DND-41 (cell line): ENCODE data around the gene PCGF5.
"Not testable (repeated sequence)": the region's sequence is repeated elsewhere in the genome, so short reads cannot be mapped to it uniquely, and the experiment has no call there.

Source experiments
- ATAC-seq: fragments of 200-7000 bp; cut with Tn5 transposase; 3 replicates; pipeline ENCODE4 v1.9.1; 2021; ENCODE audit warnings: low read depth; ENCODE audit not compliant: insufficient read depth
- DNase-seq: peaks from one replicate; pipeline ENCODE4 v3.0.0-alpha.2; 2020
- H2AFZ ChIP-seq: 2 replicates; pipeline ENCODE4 v1.6.0; 2012; ENCODE audit warnings: low read depth, low read length
- H3K27ac ChIP-seq: 2 replicates; pipeline ENCODE4 v1.5.1; 2012; ENCODE audit warnings: low read length, inconsistent platforms
- H3K27me3 ChIP-seq: fragments of 200-600 bp; sonication (generic); 2 replicates; pipeline ENCODE4 v1.6.0; 2012; ENCODE audit warnings: low read length, mild to moderate bottlenecking, inconsistent platforms; ENCODE audit not compliant: insufficient read depth, poor library complexity
- H3K36me3 ChIP-seq: 2 replicates; pipeline ENCODE4 v1.5.1; 2012; ENCODE audit warnings: low read length, inconsistent platforms; ENCODE audit not compliant: insufficient read depth
- H3K4me1 ChIP-seq: 2 replicates; pipeline ENCODE4 v1.5.1; 2012; ENCODE audit warnings: mild to moderate bottlenecking, low read length; ENCODE audit not compliant: insufficient read depth
- H3K4me2 ChIP-seq: 2 replicates; pipeline ENCODE4 v1.6.0; 2012; ENCODE audit warnings: mild to moderate bottlenecking, moderate library complexity, low read length, inconsistent platforms; ENCODE audit not compliant: insufficient read depth
- H3K4me3 ChIP-seq, 2 experiments: fragments of 200-600 bp in 1 of 2; shearing (Covaris generic) in 1 of 2; 2 replicates each; pipeline ENCODE4 v1.5.1; 2012 to 2016; ENCODE audit warnings: inconsistent platforms in 2 of 2, low read length in 2 of 2, mild to moderate bottlenecking in 2 of 2, low read depth in 1 of 2, moderate library complexity in 1 of 2
- H3K79me2 ChIP-seq: 2 replicates; pipeline ENCODE4 v1.6.0; 2012; ENCODE audit warnings: low read length, inconsistent platforms; ENCODE audit not compliant: insufficient read depth
- H3K9ac ChIP-seq: 2 replicates; pipeline ENCODE4 v1.6.0; 2012; ENCODE audit warnings: low read depth, mild to moderate bottlenecking, inconsistent platforms, low read length, moderate library complexity
- H3K9me3 ChIP-seq: 2 replicates; pipeline ENCODE4 v1.5.1; 2012; ENCODE audit warnings: low read length, moderate library complexity, mild to moderate bottlenecking, inconsistent platforms; ENCODE audit not compliant: insufficient read depth, severe bottlenecking
- H4K20me1 ChIP-seq: 2 replicates; pipeline ENCODE4 v1.6.0; 2012; ENCODE audit warnings: low read length; ENCODE audit not compliant: insufficient read depth
- EZH2 ChIP-seq: IDR thresholded peaks from 3 replicates; pipeline ENCODE4 v1.6.1; 2012; ENCODE audit warnings: borderline replicate concordance, low read depth, mild to moderate bottlenecking, moderate library complexity, low read length, inconsistent platforms; ENCODE audit not compliant: severe bottlenecking
- TF ChIP-seq, protein P1 (sequence below): IDR thresholded peaks from 2 replicates; pipeline ENCODE4 v1.5.1; 2012; ENCODE audit warnings: borderline replicate concordance, low read length, moderate library complexity, mild to moderate bottlenecking; ENCODE audit not compliant: poor library complexity, severe bottlenecking; ENCODE audit errors: extremely low read depth

Gene PCGF5

DNA sequence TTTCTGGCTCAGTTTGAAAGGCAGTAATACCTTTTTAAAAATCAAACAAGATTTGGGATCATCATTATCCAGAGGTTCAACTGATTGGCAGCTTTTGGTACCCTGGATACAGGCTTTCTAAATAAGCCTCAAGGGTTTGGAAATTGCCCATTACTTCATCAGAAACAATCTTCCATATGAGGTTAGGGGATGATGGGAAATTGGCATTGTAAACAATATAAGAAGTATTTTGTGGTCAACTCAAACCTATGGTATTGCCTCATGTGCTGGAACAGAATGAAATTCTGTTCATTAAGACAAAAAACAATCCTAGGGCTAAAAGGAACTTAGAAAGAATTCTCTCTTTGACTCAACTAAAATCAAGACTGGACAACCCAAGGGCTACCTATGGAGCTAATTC, 97.1 kb downstream of the PCGF5 start:
- no peaks in the 10 kb centered on the region for H3K79me2 ChIP-seq
- no peaks in the 10 kb centered on the region for H3K9me3 ChIP-seq
- no peaks in the 10 kb centered on the region for H4K20me1 ChIP-seq
- H3K36me3 ChIP-seq: no peaks in the 10 kb centered on the region
- no peak overlapping the region for H3K27ac ChIP-seq
- no peaks in the 10 kb centered on the region for H3K4me1 ChIP-seq
- no peak overlapping the region for H3K9ac ChIP-seq
- no peak overlapping the region for H3K4me3 ChIP-seq
- ATAC-seq (no peak), DNase-seq (no peak)
- peaks cover 3% of the 10 kb centered on the region for H3K27me3 ChIP-seq
- TF ChIP-seq, protein P1, sequence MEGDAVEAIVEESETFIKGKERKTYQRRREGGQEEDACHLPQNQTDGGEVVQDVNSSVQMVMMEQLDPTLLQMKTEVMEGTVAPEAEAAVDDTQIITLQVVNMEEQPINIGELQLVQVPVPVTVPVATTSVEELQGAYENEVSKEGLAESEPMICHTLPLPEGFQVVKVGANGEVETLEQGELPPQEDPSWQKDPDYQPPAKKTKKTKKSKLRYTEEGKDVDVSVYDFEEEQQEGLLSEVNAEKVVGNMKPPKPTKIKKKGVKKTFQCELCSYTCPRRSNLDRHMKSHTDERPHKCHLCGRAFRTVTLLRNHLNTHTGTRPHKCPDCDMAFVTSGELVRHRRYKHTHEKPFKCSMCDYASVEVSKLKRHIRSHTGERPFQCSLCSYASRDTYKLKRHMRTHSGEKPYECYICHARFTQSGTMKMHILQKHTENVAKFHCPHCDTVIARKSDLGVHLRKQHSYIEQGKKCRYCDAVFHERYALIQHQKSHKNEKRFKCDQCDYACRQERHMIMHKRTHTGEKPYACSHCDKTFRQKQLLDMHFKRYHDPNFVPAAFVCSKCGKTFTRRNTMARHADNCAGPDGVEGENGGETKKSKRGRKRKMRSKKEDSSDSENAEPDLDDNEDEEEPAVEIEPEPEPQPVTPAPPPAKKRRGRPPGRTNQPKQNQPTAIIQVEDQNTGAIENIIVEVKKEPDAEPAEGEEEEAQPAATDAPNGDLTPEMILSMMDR: no peak
- TF ChIP-seq EZH2: no peak
- no peak overlapping the region for H3K4me2 ChIP-seq
- no peak overlapping the region for H2AFZ ChIP-seq

DNA sequence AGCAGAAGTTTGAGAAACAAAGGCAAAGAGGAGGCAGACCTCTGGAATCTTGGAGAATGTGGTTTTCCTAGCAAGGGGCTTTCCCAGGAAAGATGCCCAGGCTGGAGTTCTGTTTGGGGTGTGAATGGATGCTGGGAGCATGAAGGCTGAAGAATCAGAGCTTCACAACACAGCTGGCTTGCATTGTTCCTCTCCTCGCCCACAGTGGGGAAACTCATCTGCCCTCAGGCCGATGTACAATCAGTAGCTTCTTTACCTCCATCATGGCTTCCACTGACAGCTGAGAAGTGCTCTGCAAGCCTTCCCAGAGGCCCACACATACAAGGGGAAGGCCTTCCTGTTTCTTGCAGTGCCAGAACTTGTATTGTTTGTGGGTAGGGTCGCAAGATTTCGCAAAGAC, 98.9 kb downstream of the PCGF5 start:
- ATAC-seq: no peak
- no peak overlapping the region for H2AFZ ChIP-seq
- no peaks in the 10 kb centered on the region for H3K36me3 ChIP-seq
- TF ChIP-seq EZH2: no peak
- TF ChIP-seq, protein P1: no peak
- H3K9me3 ChIP-seq: no peaks in the 10 kb centered on the region
- H3K79me2 ChIP-seq: no peaks in the 10 kb centered on the region
- no peaks in the 10 kb centered on the region for H4K20me1 ChIP-seq
- no peak overlapping the region for H3K4me2 ChIP-seq
- H3K9ac ChIP-seq: no peak overlapping the region
- DNase-seq: no peak
- no peak overlapping the region for H3K4me3 ChIP-seq
- no peak overlapping the region for H3K27ac ChIP-seq
- no peaks in the 10 kb centered on the region for H3K4me1 ChIP-seq
- peaks cover 3% of the 10 kb centered on the region for H3K27me3 ChIP-seq

DNA sequence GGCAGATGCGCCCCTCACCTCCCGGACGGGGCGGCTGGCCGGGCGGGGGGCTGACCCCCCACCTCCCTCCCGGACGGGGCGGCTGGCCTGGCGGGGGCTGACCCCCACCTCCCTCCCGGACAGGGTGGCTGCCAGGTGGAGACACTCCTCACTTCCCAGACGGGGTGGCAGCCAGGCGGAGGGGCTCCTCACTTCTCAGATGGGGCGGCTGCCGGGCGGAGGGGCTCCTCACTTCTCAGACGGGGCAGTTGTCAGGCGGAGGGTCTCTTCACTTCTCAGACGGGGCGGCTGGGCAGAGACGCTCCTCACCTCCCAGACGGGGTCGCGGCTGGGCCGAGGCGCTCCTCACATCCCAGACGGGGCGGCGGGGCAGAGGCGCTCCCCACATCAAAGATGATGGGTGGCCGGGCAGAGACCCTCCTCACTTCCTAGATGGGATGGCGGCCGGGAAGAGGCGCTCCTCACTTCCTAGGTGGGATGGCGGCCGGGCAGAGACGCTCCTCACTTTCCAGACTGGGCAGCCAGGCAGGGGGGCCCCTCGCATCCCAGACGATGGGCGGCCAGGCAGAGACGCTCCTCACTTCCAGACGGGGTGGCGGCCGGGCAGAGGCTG, 102.9 kb downstream of the PCGF5 start:
- DNase-seq, H3K4me2 ChIP-seq, H2AFZ ChIP-seq, H4K20me1 ChIP-seq, H3K27ac ChIP-seq, ATAC-seq, H3K27me3 ChIP-seq, H3K9me3 ChIP-seq, H3K79me2 ChIP-seq, H3K9ac ChIP-seq, H3K4me3 ChIP-seq, H3K4me1 ChIP-seq, H3K36me3 ChIP-seq: not testable (repeated sequence)

DNA sequence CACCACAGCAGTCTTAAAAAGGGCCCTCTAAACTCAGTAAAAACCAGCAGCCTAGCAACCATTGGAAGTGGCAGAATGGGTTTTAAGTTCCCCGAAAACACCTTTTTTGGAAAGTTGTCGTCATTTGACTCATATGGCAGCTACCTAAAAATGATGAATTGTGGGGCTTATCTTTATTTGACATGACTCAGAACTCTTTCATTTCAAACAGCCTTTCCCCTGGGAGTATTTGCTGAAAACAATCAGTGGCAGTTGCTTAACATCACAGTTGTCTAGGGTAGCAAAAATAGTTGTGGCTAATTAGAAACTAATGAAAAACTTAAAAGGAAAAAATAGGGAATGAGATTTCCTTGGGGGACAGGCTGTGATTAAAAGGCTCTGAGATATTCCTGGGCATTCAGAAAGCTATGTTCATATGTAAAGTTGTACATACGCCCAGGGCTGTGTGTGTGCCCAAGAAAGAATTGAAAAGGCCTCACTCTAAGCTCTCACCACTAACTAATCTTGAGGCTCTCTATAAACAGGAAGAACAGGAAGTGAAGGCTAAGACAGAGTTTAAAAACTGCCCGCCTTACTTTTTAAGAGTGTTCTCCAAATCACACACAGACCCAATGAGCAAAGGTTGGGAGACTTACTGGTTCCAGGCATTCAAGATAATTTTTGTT, 108.0 kb downstream of the PCGF5 start:
- no peak for TF ChIP-seq EZH2
- TF ChIP-seq, protein P1: no peak

More for the DNA sequence above, 108.0 kb downstream of the PCGF5 start:
- Histone ChIP-seq H3K9me3 (no peaks in the 10 kb centered on the region), H3K27me3 (no peaks in the 10 kb centered on the region), H2AFZ (no peak overlapping the region), H3K4me3 (no peak overlapping the region), H3K4me1 (no peaks in the 10 kb centered on the region), H3K27ac (no peak overlapping the region), H3K36me3 (no peaks in the 10 kb centered on the region), H4K20me1 (no peaks in the 10 kb centered on the region), H3K4me2 (no peak overlapping the region), H3K79me2 (no peaks in the 10 kb centered on the region), H3K9ac (no peak overlapping the region)
- DNase-seq (no peak), ATAC-seq (no peak)
